Measurements from ENCODE around the gene CAPN11.

CAPN11 gene

DNA sequence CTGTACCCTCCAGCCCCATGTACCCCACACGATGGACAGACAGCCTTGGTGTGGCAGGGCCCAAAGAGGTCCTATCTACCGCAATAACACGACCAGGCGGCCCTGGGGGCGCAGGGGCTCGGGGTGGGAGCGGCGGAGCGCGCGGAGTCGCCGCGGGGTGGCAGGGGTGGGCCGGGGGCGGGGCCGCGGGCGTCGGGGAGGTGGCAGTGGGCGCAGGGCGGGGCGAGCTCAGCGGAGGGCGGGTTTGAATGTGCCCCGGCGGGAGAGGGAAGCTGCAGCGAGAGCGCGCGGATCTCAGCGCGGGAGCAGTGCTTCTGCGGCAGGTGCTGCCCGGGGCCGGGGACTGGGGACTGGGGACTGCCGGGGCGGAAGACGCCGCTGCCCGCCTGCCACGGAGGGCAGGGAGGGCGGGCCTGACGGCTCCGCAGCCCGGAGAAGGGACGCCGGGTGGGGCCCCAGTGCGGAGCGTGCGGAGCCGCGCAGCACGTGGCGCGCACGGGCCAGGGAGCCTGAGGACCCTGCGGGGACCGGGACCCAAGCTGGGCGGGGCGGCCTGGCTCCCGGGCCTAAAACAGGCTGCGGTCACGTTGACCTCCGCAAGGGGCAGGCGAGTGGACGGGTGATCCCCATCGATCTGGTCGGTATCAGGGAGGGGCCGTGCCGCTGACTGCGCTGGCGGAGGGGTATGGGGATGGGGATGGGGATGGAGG lies 64.9 kb downstream of the CAPN11 start, which contains the start of gene SLC29A1:
Gene SLC29A1, plus strand, starts transcription at position 277 of the 710 bp plus-strand sequence. CDS start 3,719 bp downstream, outside the sequence.
- H3K4me1 ChIP-seq (ENCODE audit: control insufficient read depth, insufficient read depth, low read length) = peaks cover 73% of the 10 kb centered on the region
- peak within 1 kb of the TSS; percentile 71 to 75 for H3K9ac ChIP-seq (ENCODE audit: low read length in 2 of 2)
- peak within 1 kb of the TSS; percentile 66 to 83 for H3K4me3 ChIP-seq (ENCODE audit: low read length in 2 of 2)

DNA sequence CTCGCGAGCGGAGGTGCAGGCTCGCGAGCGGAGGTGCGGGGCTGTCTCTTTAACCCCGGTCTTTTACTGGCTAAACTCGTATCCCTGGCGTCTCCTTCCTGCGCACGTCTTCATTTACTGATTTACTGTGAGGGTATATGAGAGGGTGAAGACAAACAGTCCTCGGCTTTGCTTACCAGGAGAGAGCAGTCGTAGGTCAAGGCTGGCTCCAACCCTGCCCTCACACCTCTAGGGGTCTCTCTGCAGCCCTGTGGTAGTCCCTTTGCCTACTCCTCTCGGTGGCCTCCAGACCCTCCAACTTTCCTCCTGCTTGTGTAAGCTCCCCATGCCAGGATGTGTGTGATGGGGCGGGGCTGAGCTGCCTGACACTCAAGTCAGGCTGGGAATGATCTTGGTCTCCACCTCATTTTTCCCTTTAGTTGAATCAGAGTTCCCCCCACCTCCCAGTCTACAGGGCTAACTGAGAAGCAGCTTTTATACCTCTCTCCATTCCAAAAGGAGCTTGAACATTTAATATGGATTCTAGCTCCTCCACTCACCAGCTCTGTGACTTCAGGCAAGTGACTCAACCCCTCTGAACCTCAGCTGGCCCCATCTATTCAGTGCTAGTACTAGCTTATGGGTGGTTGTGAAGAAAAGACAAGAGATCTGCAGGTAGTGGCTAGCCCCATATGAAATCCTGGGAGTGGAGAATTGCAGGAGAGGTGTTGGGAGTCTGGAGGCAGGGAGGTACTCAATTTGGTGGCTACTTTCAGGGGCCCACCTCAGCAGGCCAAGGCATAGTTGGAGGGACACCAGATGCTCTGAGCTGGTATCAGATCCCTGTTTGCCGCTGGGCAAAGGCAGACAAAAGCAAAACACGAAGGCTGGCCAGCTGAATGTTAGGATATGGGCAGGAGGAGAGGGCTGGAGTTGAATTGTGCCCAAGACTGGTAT lies 65.7 kb downstream of the CAPN11 start:
- H3K9me3 ChIP-seq (ENCODE audit: control insufficient read depth in 2 of 2, low read length in 2 of 2) = no peaks in the 10 kb centered on the region
- no peaks in the 10 kb centered on the region for H3K27me3 ChIP-seq (ENCODE audit: control insufficient read depth in 1 of 2, insufficient read depth in 2 of 2, low read length in 2 of 2)
- peaks cover 0 to 4% of the 10 kb centered on the region in 2 donors for H3K36me3 ChIP-seq (ENCODE audit: control insufficient read depth in 2 of 2, insufficient read depth in 2 of 2, low read length in 2 of 2)
- H3K4me1 ChIP-seq (ENCODE audit: control insufficient read depth, insufficient read depth, low read length) = peaks cover 77% of the 10 kb centered on the region
- peak overlapping the region; percentile 55 to 83 for H3K4me3 ChIP-seq (ENCODE audit: low read length in 2 of 2)
- peak overlapping the region; percentile 60 to 71 for H3K9ac ChIP-seq (ENCODE audit: low read length in 2 of 2)
- peak overlapping the region; percentile 97 for H3K27ac ChIP-seq (ENCODE audit: low read length)

More for the DNA sequence above, 64.9 kb downstream of the CAPN11 start, which contains the start of gene SLC29A1:
- Histone ChIP-seq H3K9me3 (ENCODE audit: control insufficient read depth in 2 of 2, low read length in 2 of 2) (no peaks in the 10 kb centered on the region), H3K27ac (ENCODE audit: low read length) (peak within 1 kb of the TSS; percentile 97), H3K27me3 (ENCODE audit: control insufficient read depth in 1 of 2, insufficient read depth in 2 of 2, low read length in 2 of 2) (no peaks in the 10 kb centered on the region), H3K36me3 (ENCODE audit: control insufficient read depth in 2 of 2, insufficient read depth in 2 of 2, low read length in 2 of 2) (no peaks in the 10 kb centered on the region)

GRCh38 chr6:44224965-44225305 lies 66.3 kb downstream of the CAPN11 start:
- Histone ChIP-seq H3K4me1 (ENCODE audit: control insufficient read depth, insufficient read depth, low read length) (peaks cover 83% of the 10 kb centered on the region), H3K9me3 (ENCODE audit: control insufficient read depth in 2 of 2, low read length in 2 of 2) (no peaks in the 10 kb centered on the region), H3K27ac (ENCODE audit: low read length) (peak overlapping the region; percentile 97), H3K9ac (ENCODE audit: low read length in 2 of 2) (peak overlapping the region; percentile 60 to 71), H3K27me3 (ENCODE audit: control insufficient read depth in 1 of 2, insufficient read depth in 2 of 2, low read length in 2 of 2) (no peaks in the 10 kb centered on the region), H3K4me3 (ENCODE audit: low read length in 2 of 2) (peak overlapping the region; percentile 55 to 83), H3K36me3 (ENCODE audit: control insufficient read depth in 2 of 2, insufficient read depth in 2 of 2, low read length in 2 of 2) (peaks cover 5 to 9% of the 10 kb centered on the region in 2 donors)

- peak overlapping the region; percentile 97 for H3K27ac ChIP-seq (ENCODE audit: low read length)
Measured at GRCh38 chr6:44225579-44226325, 67.1 kb downstream of the CAPN11 start.

GRCh38 chr6:44226368-44227147 lies 67.9 kb downstream of the CAPN11 start:
- peaks cover 10 to 20% of the 10 kb centered on the region in 2 donors for H3K36me3 ChIP-seq (ENCODE audit: control insufficient read depth in 2 of 2, insufficient read depth in 2 of 2, low read length in 2 of 2)
- no peaks in the 10 kb centered on the region for H3K9me3 ChIP-seq (ENCODE audit: control insufficient read depth in 2 of 2, low read length in 2 of 2)
- peaks cover 88% of the 10 kb centered on the region for H3K4me1 ChIP-seq (ENCODE audit: control insufficient read depth, insufficient read depth, low read length)
- peak overlapping the region; percentile 55 to 62 for H3K9ac ChIP-seq (ENCODE audit: low read length in 2 of 2)
- H3K27ac ChIP-seq (ENCODE audit: low read length) = peak overlapping the region; percentile 97
- H3K27me3 ChIP-seq (ENCODE audit: control insufficient read depth in 1 of 2, insufficient read depth in 2 of 2, low read length in 2 of 2) = no peaks in the 10 kb centered on the region
- H3K4me3 ChIP-seq (ENCODE audit: low read length in 2 of 2) = peak overlapping the region; percentile 58 to 83

More at GRCh38 chr6:44225579-44226325, 67.1 kb downstream of the CAPN11 start:
- Histone ChIP-seq H3K36me3 (ENCODE audit: control insufficient read depth in 2 of 2, insufficient read depth in 2 of 2, low read length in 2 of 2) (peaks cover 10 to 14% of the 10 kb centered on the region in 2 donors), H3K27me3 (ENCODE audit: control insufficient read depth in 1 of 2, insufficient read depth in 2 of 2, low read length in 2 of 2) (no peaks in the 10 kb centered on the region), H3K9me3 (ENCODE audit: control insufficient read depth in 2 of 2, low read length in 2 of 2) (no peaks in the 10 kb centered on the region), H3K4me1 (ENCODE audit: control insufficient read depth, insufficient read depth, low read length) (peaks cover 87% of the 10 kb centered on the region), H3K9ac (ENCODE audit: low read length in 2 of 2) (peak overlapping the region; percentile 51 to 62), H3K4me3 (ENCODE audit: low read length in 2 of 2) (peak overlapping the region; percentile 58 to 83)

DNA sequence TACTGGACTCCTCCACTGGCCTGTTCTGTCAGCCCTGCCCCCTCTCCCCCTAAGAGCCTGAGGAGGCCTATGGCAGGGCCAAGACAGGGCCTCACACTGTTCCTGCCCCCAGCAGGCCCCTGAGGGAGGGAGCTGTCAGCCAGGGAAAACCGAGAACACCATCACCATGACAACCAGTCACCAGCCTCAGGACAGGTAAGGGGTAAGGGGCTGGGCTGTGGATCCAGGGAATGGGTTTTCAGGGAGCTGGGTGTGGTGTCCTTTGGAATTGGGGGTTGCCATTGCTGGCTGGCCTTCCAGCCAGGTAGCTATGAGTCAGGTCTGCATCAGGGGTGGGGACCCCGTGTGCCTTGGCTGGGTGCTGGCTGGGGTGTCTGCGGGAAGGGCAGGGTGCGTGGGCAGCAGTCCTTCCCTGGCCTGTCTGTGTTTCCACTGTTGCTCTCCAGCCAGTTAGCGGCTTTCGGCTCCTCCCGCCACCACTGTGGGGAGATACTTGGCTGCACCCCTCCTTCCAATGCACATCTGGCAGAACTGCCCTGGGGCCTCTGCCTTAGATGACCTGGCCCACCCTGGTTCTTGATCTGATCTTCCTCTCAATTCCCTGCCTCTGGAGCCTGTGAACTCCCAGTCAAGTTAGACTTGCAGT lies 68.7 kb downstream of the CAPN11 start:
- Histone ChIP-seq H3K36me3 (ENCODE audit: control insufficient read depth in 2 of 2, insufficient read depth in 2 of 2, low read length in 2 of 2) (peaks cover 15 to 25% of the 10 kb centered on the region in 2 donors), H3K4me3 (ENCODE audit: low read length in 2 of 2) (peak overlapping the region; percentile 58 to 83), H3K27ac (ENCODE audit: low read length) (peak overlapping the region; percentile 97), H3K4me1 (ENCODE audit: control insufficient read depth, insufficient read depth, low read length) (peaks cover 89% of the 10 kb centered on the region), H3K27me3 (ENCODE audit: control insufficient read depth in 1 of 2, insufficient read depth in 2 of 2, low read length in 2 of 2) (no peaks in the 10 kb centered on the region), H3K9me3 (ENCODE audit: control insufficient read depth in 2 of 2, low read length in 2 of 2) (no peaks in the 10 kb centered on the region), H3K9ac (ENCODE audit: low read length in 2 of 2) (peak overlapping the region; percentile 62 to 66)

DNA sequence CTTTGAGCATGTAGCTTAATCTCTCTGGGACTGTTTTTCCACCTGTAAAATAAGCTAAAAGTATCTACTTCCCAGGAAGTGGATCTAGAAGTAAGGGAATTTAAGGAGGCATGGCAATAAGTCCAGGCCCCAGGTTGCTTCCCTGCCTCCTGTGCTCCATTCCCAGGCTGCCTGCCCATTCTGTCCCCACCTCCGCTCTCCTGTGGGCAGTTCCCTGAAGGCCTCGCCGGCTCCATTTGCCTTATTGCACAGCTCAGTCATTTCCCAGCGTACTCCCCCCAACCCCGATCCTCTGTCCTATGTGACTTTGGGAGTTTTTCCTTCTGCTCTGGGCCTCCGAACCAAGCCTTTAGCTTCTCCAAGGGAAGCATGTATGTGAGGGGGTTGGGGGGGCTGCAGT lies 69.4 kb downstream of the CAPN11 start:
- peaks cover 89% of the 10 kb centered on the region for H3K4me1 ChIP-seq (ENCODE audit: control insufficient read depth, insufficient read depth, low read length)
- no peaks in the 10 kb centered on the region for H3K9me3 ChIP-seq (ENCODE audit: control insufficient read depth in 2 of 2, low read length in 2 of 2)
- peak overlapping the region; percentile 58 to 83 for H3K4me3 ChIP-seq (ENCODE audit: low read length in 2 of 2)
- no peaks in the 10 kb centered on the region for H3K27me3 ChIP-seq (ENCODE audit: control insufficient read depth in 1 of 2, insufficient read depth in 2 of 2, low read length in 2 of 2)
- H3K9ac ChIP-seq (ENCODE audit: low read length in 2 of 2) = peak overlapping the region; percentile 47 to 62
- peak overlapping the region; percentile 97 for H3K27ac ChIP-seq (ENCODE audit: low read length)
- H3K36me3 ChIP-seq (ENCODE audit: control insufficient read depth in 2 of 2, insufficient read depth in 2 of 2, low read length in 2 of 2) = peaks cover 22 to 30% of the 10 kb centered on the region in 2 donors

- peak overlapping the region; percentile 9 to 83 for H3K4me3 ChIP-seq (ENCODE audit: low read length in 2 of 2)
- no peaks in the 10 kb centered on the region for H3K27me3 ChIP-seq (ENCODE audit: control insufficient read depth in 1 of 2, insufficient read depth in 2 of 2, low read length in 2 of 2)
- peak overlapping the region; percentile 97 for H3K27ac ChIP-seq (ENCODE audit: low read length)
- H3K36me3 ChIP-seq (ENCODE audit: control insufficient read depth in 2 of 2, insufficient read depth in 2 of 2, low read length in 2 of 2) = peaks cover 22 to 32% of the 10 kb centered on the region in 2 donors
- H3K9me3 ChIP-seq (ENCODE audit: control insufficient read depth in 2 of 2, low read length in 2 of 2) = no peaks in the 10 kb centered on the region
- H3K4me1 ChIP-seq (ENCODE audit: control insufficient read depth, insufficient read depth, low read length) = peaks cover 93% of the 10 kb centered on the region
- peak overlapping the region; percentile 26 to 47 for H3K9ac ChIP-seq (ENCODE audit: low read length in 2 of 2)
Measured at GRCh38 chr6:44228433-44228832, 69.8 kb downstream of the CAPN11 start.

DNA sequence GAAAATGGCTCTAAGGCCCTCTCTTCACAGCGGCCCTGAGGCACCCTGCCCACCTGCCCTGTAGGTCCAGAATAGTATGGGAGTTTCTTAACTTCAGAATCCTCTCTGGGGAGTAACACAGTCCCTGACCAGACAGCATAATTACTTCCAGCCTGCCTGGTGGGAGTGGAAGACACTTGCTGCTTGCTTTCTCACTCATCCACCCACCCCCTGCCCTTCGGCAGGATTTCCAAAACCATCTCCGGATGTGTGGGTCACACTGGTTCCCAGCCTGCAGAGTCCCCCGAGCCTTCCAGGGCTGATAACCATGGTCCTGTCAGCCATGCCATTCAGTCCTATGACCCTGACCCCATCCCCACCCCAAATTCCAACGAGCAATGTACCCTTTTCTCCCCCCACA lies 70.2 kb downstream of the CAPN11 start:
- Histone ChIP-seq H3K9ac (ENCODE audit: low read length in 2 of 2) (peak overlapping the region; percentile 5 to 26), H3K9me3 (ENCODE audit: control insufficient read depth in 2 of 2, low read length in 2 of 2) (no peaks in the 10 kb centered on the region), H3K27me3 (ENCODE audit: control insufficient read depth in 1 of 2, insufficient read depth in 2 of 2, low read length in 2 of 2) (no peaks in the 10 kb centered on the region), H3K27ac (ENCODE audit: low read length) (peak overlapping the region; percentile 97), H3K4me3 (ENCODE audit: low read length in 2 of 2) (peak overlapping the region; percentile 9 to 83), H3K4me1 (ENCODE audit: control insufficient read depth, insufficient read depth, low read length) (peaks cover 96% of the 10 kb centered on the region), H3K36me3 (ENCODE audit: control insufficient read depth in 2 of 2, insufficient read depth in 2 of 2, low read length in 2 of 2) (peaks cover 22 to 32% of the 10 kb centered on the region in 2 donors)
